Measurements from ENCODE around the gene BTNL2. TPM values are rescaled to one million over a fixed set of nuclear protein-coding genes. Genes with fewer than 3 reads are reported as not detected.

The BTNL2 gene
- total RNA-seq, 2 donors from 2014 or later = not detected

DNA sequence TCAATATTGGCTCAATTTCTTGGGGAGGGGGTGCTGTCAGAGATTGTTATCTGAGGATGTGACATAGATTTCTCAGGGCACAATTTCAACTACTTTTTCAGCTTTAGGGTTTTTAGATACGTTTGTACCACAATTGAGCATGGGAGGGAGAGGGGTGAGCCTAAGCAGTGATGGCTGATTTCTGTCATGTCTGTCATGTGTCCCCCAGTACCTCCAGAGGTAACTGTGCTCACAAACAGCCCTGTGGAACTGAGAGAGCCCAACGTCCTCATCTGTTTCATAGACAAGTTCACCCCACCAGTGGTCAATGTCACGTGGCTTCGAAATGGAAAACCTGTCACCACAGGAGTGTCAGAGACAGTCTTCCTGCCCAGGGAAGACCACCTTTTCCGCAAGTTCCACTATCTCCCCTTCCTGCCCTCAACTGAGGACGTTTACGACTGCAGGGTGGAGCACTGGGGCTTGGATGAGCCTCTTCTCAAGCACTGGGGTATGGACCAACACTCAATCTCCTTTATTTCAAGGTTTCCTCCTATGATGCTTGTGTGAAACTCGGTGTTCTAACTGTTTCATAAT is 36.1 kb upstream of the BTNL2 start:
- Histone ChIP-seq H3K27me3 (replicated peaks; ENCODE audit: insufficient read depth) (no peaks in the 10 kb centered on the region), H3K4me1 (ENCODE audit: control insufficient read depth in 1 of 2, low read depth in 2 of 2) (no peaks in the 10 kb centered on the region), H3K4me3 (no peak overlapping the region), H3K9me3 (no peaks in the 10 kb centered on the region), H3K27ac (no peak overlapping the region), H3K36me3 (no peaks in the 10 kb centered on the region)
- DNase-seq (ENCODE audit: low spot score) (no peak), ATAC-seq (ENCODE audit: insufficient number of reproducible peaks, low FRiP score, low read depth) (no peak)
- TF ChIP-seq, protein P1, sequence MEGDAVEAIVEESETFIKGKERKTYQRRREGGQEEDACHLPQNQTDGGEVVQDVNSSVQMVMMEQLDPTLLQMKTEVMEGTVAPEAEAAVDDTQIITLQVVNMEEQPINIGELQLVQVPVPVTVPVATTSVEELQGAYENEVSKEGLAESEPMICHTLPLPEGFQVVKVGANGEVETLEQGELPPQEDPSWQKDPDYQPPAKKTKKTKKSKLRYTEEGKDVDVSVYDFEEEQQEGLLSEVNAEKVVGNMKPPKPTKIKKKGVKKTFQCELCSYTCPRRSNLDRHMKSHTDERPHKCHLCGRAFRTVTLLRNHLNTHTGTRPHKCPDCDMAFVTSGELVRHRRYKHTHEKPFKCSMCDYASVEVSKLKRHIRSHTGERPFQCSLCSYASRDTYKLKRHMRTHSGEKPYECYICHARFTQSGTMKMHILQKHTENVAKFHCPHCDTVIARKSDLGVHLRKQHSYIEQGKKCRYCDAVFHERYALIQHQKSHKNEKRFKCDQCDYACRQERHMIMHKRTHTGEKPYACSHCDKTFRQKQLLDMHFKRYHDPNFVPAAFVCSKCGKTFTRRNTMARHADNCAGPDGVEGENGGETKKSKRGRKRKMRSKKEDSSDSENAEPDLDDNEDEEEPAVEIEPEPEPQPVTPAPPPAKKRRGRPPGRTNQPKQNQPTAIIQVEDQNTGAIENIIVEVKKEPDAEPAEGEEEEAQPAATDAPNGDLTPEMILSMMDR (IDR thresholded peaks at IDR 0.05) = no peak

DNA sequence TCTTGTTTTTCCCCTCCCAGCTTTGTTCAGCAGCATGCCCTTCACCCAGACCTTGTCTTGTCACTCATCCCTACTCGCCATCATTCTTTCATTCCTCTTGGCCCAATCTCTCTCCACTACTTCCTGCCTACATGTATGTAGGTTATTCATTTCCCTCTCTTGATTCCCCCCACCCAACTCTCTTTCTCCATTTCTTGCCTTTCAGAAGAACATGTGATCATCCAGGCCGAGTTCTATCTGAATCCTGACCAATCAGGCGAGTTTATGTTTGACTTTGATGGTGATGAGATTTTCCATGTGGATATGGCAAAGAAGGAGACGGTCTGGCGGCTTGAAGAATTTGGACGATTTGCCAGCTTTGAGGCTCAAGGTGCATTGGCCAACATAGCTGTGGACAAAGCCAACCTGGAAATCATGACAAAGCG is 35.3 kb upstream of the BTNL2 start:
- ATAC-seq (ENCODE audit: insufficient number of reproducible peaks, low FRiP score, low read depth) (no peak), DNase-seq (ENCODE audit: low spot score) (no peak)
- no peaks in the 10 kb centered on the region for H3K9me3 ChIP-seq
- TF ChIP-seq, protein P1 (IDR thresholded peaks at IDR 0.05) = no peak
- no peak overlapping the region for H3K27ac ChIP-seq
- H3K4me1 ChIP-seq (ENCODE audit: control insufficient read depth in 1 of 2, low read depth in 2 of 2) = no peaks in the 10 kb centered on the region
- no peaks in the 10 kb centered on the region for H3K27me3 ChIP-seq (replicated peaks; ENCODE audit: insufficient read depth)
- H3K4me3 ChIP-seq = no peak overlapping the region
- no peaks in the 10 kb centered on the region for H3K36me3 ChIP-seq

DNA sequence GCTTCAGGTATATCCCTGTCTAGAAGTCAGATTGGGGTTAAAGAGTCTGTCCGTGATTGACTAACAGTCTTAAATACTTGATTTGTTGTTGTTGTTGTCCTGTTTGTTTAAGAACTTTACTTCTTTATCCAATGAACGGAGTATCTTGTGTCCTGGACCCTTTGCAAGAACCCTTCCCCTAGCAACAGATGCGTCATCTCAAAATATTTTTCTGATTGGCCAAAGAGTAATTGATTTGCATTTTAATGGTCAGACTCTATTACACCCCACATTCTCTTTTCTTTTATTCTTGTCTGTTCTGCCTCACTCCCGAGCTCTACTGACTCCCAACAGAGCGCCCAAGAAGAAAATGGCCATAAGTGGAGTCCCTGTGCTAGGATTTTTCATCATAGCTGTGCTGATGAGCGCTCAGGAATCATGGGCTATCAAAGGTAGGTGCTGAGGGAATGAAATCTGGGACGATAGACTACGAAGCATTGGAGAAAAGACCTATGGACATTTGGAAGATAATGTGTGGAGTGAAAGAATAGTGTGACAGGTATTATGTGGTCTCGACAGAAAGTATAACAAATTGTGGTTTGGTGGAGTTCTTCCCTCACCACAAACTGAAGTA is 32.7 kb upstream of the BTNL2 start, which contains the start of gene HLA-DRA:
HLA-DRA (plus strand) TSS at position 286 of the 613 bp plus-strand sequence; CDS start at position 350, 64 bp downstream.
- TF ChIP-seq, protein P1 (IDR thresholded peaks at IDR 0.05) = no peak
- peak within 1 kb of the TSS; percentile 69 for H3K4me3 ChIP-seq
- ATAC-seq (ENCODE audit: insufficient number of reproducible peaks, low FRiP score, low read depth) (no peak), DNase-seq (ENCODE audit: low spot score) (no peak)
- H3K9me3 ChIP-seq = no peaks in the 10 kb centered on the region
- peak within 1 kb of the TSS; percentile 30 to 63 for H3K27ac ChIP-seq
- no peaks in the 10 kb centered on the region for H3K27me3 ChIP-seq (replicated peaks; ENCODE audit: insufficient read depth)
- no peaks in the 10 kb centered on the region for H3K4me1 ChIP-seq (ENCODE audit: control insufficient read depth in 1 of 2, low read depth in 2 of 2)
- no peaks in the 10 kb centered on the region for H3K36me3 ChIP-seq

DNA sequence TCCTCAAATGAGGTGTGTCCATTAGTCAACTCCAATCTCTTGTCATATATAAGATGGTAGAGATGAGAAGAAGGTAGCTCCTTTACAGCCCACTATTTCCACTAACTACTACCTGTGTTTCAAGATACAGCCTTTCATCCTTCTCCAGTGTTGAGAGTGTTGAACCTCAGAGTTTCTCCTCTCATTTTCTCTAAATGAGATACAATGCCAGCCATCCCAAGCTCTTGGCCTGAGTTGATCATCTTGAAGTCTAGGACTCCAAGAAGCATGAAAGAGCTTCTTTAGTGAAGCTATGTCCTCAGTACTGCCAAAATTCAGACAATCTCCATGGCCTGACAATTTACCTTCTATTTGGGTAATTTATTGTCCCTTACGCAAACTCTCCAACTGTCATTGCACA is 32.2 kb upstream of the BTNL2 start:
- no peak for DNase-seq (ENCODE audit: low spot score)
- no peak for ATAC-seq (ENCODE audit: insufficient number of reproducible peaks, low FRiP score, low read depth)
- no peak overlapping the region for H3K4me3 ChIP-seq
- no peak overlapping the region for H3K27ac ChIP-seq
- no peaks in the 10 kb centered on the region for H3K36me3 ChIP-seq
- H3K9me3 ChIP-seq = no peaks in the 10 kb centered on the region
- no peaks in the 10 kb centered on the region for H3K4me1 ChIP-seq (ENCODE audit: control insufficient read depth in 1 of 2, low read depth in 2 of 2)
- TF ChIP-seq, protein P1 (IDR thresholded peaks at IDR 0.05) = no peak
- no peaks in the 10 kb centered on the region for H3K27me3 ChIP-seq (replicated peaks; ENCODE audit: insufficient read depth)

DNA sequence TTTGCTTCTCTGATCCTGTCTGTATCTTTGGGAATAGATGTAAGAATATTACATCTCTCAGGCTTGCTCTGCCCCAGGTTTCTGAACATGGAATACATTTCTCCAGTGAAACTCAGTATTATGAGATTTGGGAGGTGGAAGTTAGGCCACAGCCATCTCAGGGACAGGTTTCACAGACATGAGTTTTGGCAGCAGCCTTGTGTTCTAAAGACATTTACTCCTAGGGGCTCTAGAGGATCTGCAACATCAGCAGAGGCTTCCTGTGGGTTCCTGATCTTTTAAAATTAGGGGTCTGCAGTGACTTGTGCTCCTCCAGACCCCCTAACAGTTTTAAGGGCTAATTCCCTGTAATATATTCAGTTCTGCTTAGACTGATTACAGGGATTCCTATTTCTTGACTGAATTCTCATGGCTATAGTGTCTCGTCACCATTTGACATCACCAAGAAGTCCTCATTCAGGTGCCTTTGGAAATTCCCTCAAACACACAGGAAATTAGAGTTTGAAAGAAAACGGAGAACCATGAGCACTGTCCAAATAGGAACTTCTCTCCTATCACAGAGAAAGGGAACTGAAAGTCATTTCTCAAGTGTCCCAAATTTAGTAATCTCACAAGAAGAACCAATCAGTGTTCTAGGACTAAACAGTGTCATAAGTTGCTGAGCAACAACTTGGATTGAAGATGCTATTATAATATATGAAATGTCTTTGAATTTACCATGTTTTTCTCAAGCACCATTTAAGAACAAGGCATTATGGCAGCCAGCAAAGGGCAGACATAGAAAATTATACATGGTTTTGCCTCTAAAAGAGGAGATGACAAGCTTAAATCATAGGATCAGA is 30.2 kb upstream of the BTNL2 start:
- ATAC-seq (ENCODE audit: insufficient number of reproducible peaks, low FRiP score, low read depth) (no peak), DNase-seq (ENCODE audit: low spot score) (no peak)
- no peaks in the 10 kb centered on the region for H3K27me3 ChIP-seq (replicated peaks; ENCODE audit: insufficient read depth)
- no peaks in the 10 kb centered on the region for H3K36me3 ChIP-seq
- no peaks in the 10 kb centered on the region for H3K4me1 ChIP-seq (ENCODE audit: control insufficient read depth in 1 of 2, low read depth in 2 of 2)
- no peak overlapping the region for H3K4me3 ChIP-seq
- no peaks in the 10 kb centered on the region for H3K9me3 ChIP-seq
- TF ChIP-seq, protein P1 (IDR thresholded peaks at IDR 0.05) = no peak
- H3K27ac ChIP-seq = peak overlapping the region in 1 of 2 donors; percentile 41

Data from thoracic aorta (tissue), 2 donors.